HepG2 (cell line): ENCODE results near the gene KXD1. TPM values are rescaled to one million over a fixed set of nuclear protein-coding genes. Genes with fewer than 3 reads are reported as not detected.

Source experiments
- ATAC-seq: fragments of 200-7000 bp; cut with Tn5 transposase; 3 replicates; pipeline ENCODE4 v1.9.1; 2020; ENCODE audit warnings: mild to moderate bottlenecking, moderate library complexity
- BruUV-seq: library from RNA; stranded (reverse); fragments of 400-500 nt; replicated peaks from 2 replicates; lab custom pipeline; 2021; lab: Mats Ljungman, UMichigan
- CTCF ChIA-PET: fragments of 300-600 bp; formaldehyde crosslinking; extraction: SDS; loops from one replicate; lab custom pipeline; 2021; ENCODE audit warnings: low total read pairs, inconsistent platforms, low intra/inter-chr PET ratio; lab: Yijun Ruan, JAX
- POLR2A ChIA-PET: fragments of 350-600 bp; sonication (Branson Sonifier 250); formaldehyde crosslinking; loops from one replicate; lab custom pipeline; 2020; ENCODE audit warnings: antibody characterized with exemption, inconsistent platforms; lab: Yijun Ruan, JAX
- DNase-seq: peaks from one replicate; pipeline ENCODE4 v3.0.0-alpha.2; 2015; ENCODE audit warnings: low spot score
- FAIRE-seq: peaks from 3 replicates; lab custom pipeline; 2011; peaks lifted over from hg19 to GRCh38; lab: Jason Lieb, UNC
- H2AFZ ChIP-seq: one replicate; pipeline ENCODE4 v1.6.1; 2011; ENCODE audit warnings: low read length, inconsistent platforms
- H3K27ac ChIP-seq: fragments of 300-600 bp; 3 replicates; pipeline ENCODE4 v1.8.0; 2011; ENCODE audit warnings: mixed run types, mild to moderate bottlenecking, mixed read lengths, low read length, inconsistent platforms; ENCODE audit not compliant: insufficient read depth; ENCODE audit errors: extremely low read length
- H3K27me3 ChIP-seq, 2 experiments: fragments of 200-600 bp in 1 of 2; 2 replicates in 1 of 2; 3 replicates in 1 of 2; pipeline versions ENCODE4 v1.6.0 to v1.8.0; 2011; ENCODE audit warnings: low read length in 2 of 2, mild to moderate bottlenecking in 2 of 2, moderate library complexity in 2 of 2, inconsistent platforms in 1 of 2; ENCODE audit not compliant: insufficient read depth in 2 of 2, control insufficient read depth in 1 of 2
- H3K36me3 ChIP-seq, 2 experiments: fragments of 200-600 bp in 1 of 2; replicated peaks in 1 of 2; 2 replicates in 1 of 2; 3 replicates in 1 of 2; pipeline versions ENCODE4 v1.5.1 to v1.8.0; 2011; ENCODE audit warnings: low read length in 2 of 2, inconsistent platforms in 1 of 2; ENCODE audit not compliant: insufficient read depth in 2 of 2, control insufficient read depth in 1 of 2
- H3K4me1 ChIP-seq: 2 replicates; pipeline ENCODE4 v1.5.1; 2012; ENCODE audit warnings: low read length, inconsistent platforms; ENCODE audit not compliant: insufficient read depth
- H3K4me2 ChIP-seq: 2 replicates; pipeline ENCODE4 v1.6.0; 2011; ENCODE audit warnings: low read depth, low read length, inconsistent platforms
- H3K4me3 ChIP-seq, 3 experiments: fragments of 200-600 bp in 1 of 3; sonication (generic), shearing (Covaris generic) in 1 of 3; replicated peaks in 1 of 3; 2 replicates each; pipeline ENCODE4 v1.5.1; 2011 to 2016; ENCODE audit warnings: low read length in 3 of 3, inconsistent platforms in 2 of 3, low read depth in 2 of 3, mild to moderate bottlenecking in 2 of 3, control low read depth in 1 of 3, mixed read lengths in 1 of 3; ENCODE audit not compliant: insufficient read depth in 1 of 3
- H3K79me2 ChIP-seq: one replicate; pipeline ENCODE4 v1.6.1; 2011; ENCODE audit warnings: low read length, inconsistent platforms; ENCODE audit not compliant: insufficient read depth
- H3K9ac ChIP-seq: 2 replicates; pipeline ENCODE4 v1.6.0; 2011; ENCODE audit warnings: mild to moderate bottlenecking, low read depth, low read length, inconsistent platforms; ENCODE audit not compliant: insufficient read depth
- H3K9me3 ChIP-seq: 2 replicates; pipeline ENCODE4 v1.5.1; 2012; ENCODE audit warnings: mild to moderate bottlenecking, low read length
- H4K20me1 ChIP-seq: 2 replicates; pipeline ENCODE4 v1.6.0; 2011; ENCODE audit warnings: inconsistent platforms, mild to moderate bottlenecking, low read length, moderate library complexity; ENCODE audit not compliant: insufficient read depth
- BCL6 ChIP-seq: IDR thresholded peaks from 2 replicates; pipeline ENCODE4 v1.6.1; 2016; ENCODE audit warnings: missing genetic modification reagents, missing compliant biosample characterization
- MED1 ChIP-seq: sonication (generic); formaldehyde crosslinking; IDR thresholded peaks from 2 replicates; pipeline ENCODE4 v1.4.0; 2020; ENCODE audit warnings: missing genetic modification reagents
- RARA ChIP-seq: IDR thresholded peaks from 2 replicates; pipeline ENCODE4 v1.6.1; 2016; ENCODE audit warnings: missing genetic modification reagents, missing compliant biosample characterization
- ZNF20 ChIP-seq: sonication (generic); formaldehyde crosslinking; IDR thresholded peaks from 2 replicates; pipeline ENCODE4 v1.4.0; 2020; ENCODE audit warnings: mild to moderate bottlenecking, moderate library complexity, missing genetic modification reagents
- ZNF224 ChIP-seq: sonication (generic); formaldehyde crosslinking; IDR thresholded peaks from 2 replicates; pipeline ENCODE4 v1.5.0; 2020; ENCODE audit warnings: mild to moderate bottlenecking, missing genetic modification reagents
- WGBS: methylation state at CpG from one replicate; pipeline ENCODE4 v1.1.6; 2017; ENCODE audit warnings: low lambda C conversion rate; 5-methylcytosine and 5-hydroxymethylcytosine counted together
- in situ Hi-C: cut with HindIII; loops from 2 replicates; pipeline ENCODE4 v1.10.0; 2017; ENCODE audit warnings: low pct_unique_long_range_greater_than_20kb; ENCODE audit not compliant: extremely low pct_ligation_motif_present
- intact Hi-C: fragments of 100-400 bp; cut with micrococcal nuclease; formaldehyde crosslinking; loops from one replicate; pipeline ENCODE4 v1.10.0; 2022; ENCODE audit not compliant: unreplicated experiment
- polyA plus RNA-seq, 8 experiments: library from polyadenylated mRNA; depleted of rRNA in 3 of 8; stranded (reverse) in 7 of 8; unstranded in 1 of 8; fragments of >200 nt; fragmentation: Illumina TruSeq in 4 of 8; extraction: Trizol in 4 of 8; gene quantifications; 2 replicates each; pipeline versions ENCODE4 v1.2.1 to v1.2.3, GENCODE V29; 2011 to 2016; ENCODE audit warnings: low read depth in 4 of 8, missing spikeins in 1 of 8, mixed read lengths in 1 of 8; ENCODE audit not compliant: insufficient read depth in 1 of 8
- total RNA-seq, 5 experiments: library from RNA; depleted of rRNA; stranded (reverse); fragments of >200 nt; fragmentation: Illumina TruSeq; extraction: Trizol; gene quantifications; 2 replicates each; pipeline ENCODE4 v1.2.3, GENCODE V29; 2016; ENCODE audit warnings: low read depth in 1 of 5
- TF ChIP-seq, protein P1 (sequence below): sonication (generic); formaldehyde crosslinking; IDR thresholded peaks from 2 replicates; pipeline ENCODE4 v1.5.1; 2020; ENCODE audit warnings: mild to moderate bottlenecking, missing genetic modification reagents, moderate library complexity
- TF ChIP-seq, protein P2 (sequence below): sonication (generic); formaldehyde crosslinking; IDR thresholded peaks from 2 replicates; pipeline ENCODE4 v1.4.0; 2020; ENCODE audit warnings: missing genetic modification reagents, mild to moderate bottlenecking, borderline replicate concordance
- TF ChIP-seq, protein P3 (sequence below): sonication (generic); formaldehyde crosslinking; IDR thresholded peaks from 2 replicates; pipeline ENCODE4 v1.5.0; 2020; ENCODE audit warnings: missing genetic modification reagents

The KXD1 gene
- total and polyA plus RNA-seq, 2 of the 13 experiments (the other 11 are each of a cell fraction or from before 2014, with no cell fraction given) = 44.6 to 143 TPM

DNA sequence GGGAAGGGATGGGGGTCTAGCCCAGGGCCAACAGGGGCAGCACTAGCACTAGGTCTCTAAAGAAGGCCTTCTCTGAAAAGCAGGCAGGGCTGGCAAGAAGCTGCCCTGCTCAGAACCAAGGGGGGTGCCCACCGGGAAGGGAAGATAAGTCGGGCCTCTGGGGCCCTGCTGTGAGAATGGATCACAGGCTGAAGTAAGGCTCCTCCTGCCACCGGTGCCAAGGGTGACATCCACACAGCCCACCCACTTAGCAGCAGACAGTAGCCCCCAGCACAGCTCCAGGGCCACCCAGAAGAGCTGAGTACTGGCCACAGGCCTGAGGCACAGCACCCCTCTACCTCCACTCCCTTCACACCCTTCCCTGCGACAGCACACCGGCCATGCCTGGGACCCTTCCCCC is 41.7 kb upstream of the KXD1 start:
- peak overlapping the region in 1 of 3 experiments; percentile 63; a peak in 1 of 6 replicates for H3K4me3 ChIP-seq
- in situ Hi-C loops = no loop called here
- H2AFZ ChIP-seq = no peak overlapping the region
- WGBS = 53% methylated on average over 4 of the region's 5 CpGs
- POLR2A ChIA-PET = interaction anchor here (1.4 to 1.8 kb wide), 2 partner anchors 42 to 74 kb away, joined by 6 to 8 read pairs; partner anchors contain the start of gene KXD1
- H3K4me1 ChIP-seq = peaks cover 89% of the 10 kb centered on the region
- peak overlapping the region; percentile 75 for H3K9ac ChIP-seq
- no TSS peak for BruUV-seq
- ATAC-seq = no peak
- DNase-seq = no peak
- no peaks in the 10 kb centered on the region for H3K9me3 ChIP-seq
- peak overlapping the region; percentile 80 for H3K4me2 ChIP-seq
- CTCF ChIA-PET = no interaction called here
- H4K20me1 ChIP-seq = peaks cover 20% of the 10 kb centered on the region; the same call in 1 of the 2 replicates
- TF ChIP-seq ZNF20 (CRISPR knock-in tag) = no peak
- TF ChIP-seq, protein P1, sequence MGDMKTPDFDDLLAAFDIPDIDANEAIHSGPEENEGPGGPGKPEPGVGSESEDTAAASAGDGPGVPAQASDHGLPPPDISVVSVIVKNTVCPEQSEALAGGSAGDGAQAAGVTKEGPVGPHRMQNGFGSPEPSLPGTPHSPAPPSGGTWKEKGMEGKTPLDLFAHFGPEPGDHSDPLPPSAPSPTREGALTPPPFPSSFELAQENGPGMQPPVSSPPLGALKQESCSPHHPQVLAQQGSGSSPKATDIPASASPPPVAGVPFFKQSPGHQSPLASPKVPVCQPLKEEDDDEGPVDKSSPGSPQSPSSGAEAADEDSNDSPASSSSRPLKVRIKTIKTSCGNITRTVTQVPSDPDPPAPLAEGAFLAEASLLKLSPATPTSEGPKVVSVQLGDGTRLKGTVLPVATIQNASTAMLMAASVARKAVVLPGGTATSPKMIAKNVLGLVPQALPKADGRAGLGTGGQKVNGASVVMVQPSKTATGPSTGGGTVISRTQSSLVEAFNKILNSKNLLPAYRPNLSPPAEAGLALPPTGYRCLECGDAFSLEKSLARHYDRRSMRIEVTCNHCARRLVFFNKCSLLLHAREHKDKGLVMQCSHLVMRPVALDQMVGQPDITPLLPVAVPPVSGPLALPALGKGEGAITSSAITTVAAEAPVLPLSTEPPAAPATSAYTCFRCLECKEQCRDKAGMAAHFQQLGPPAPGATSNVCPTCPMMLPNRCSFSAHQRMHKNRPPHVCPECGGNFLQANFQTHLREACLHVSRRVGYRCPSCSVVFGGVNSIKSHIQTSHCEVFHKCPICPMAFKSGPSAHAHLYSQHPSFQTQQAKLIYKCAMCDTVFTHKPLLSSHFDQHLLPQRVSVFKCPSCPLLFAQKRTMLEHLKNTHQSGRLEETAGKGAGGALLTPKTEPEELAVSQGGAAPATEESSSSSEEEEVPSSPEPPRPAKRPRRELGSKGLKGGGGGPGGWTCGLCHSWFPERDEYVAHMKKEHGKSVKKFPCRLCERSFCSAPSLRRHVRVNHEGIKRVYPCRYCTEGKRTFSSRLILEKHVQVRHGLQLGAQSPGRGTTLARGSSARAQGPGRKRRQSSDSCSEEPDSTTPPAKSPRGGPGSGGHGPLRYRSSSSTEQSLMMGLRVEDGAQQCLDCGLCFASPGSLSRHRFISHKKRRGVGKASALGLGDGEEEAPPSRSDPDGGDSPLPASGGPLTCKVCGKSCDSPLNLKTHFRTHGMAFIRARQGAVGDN (CRISPR knock-in tag) = 0 out of 2 replicates have a peak, but pooled peaks have one; percentile 37
- TF ChIP-seq, all 625 proteins: peak for 1
- peaks cover 87% of the 10 kb centered on the region for H3K79me2 ChIP-seq
- peak overlapping the region; percentile 94 for H3K27ac ChIP-seq
- intact Hi-C loops = no loop called here
- no peaks in the 10 kb centered on the region; a peak in 1 of 5 replicates for H3K36me3 ChIP-seq
- no peaks in the 10 kb centered on the region; a peak in 1 of 5 replicates for H3K27me3 ChIP-seq
- no peak for FAIRE-seq

DNA sequence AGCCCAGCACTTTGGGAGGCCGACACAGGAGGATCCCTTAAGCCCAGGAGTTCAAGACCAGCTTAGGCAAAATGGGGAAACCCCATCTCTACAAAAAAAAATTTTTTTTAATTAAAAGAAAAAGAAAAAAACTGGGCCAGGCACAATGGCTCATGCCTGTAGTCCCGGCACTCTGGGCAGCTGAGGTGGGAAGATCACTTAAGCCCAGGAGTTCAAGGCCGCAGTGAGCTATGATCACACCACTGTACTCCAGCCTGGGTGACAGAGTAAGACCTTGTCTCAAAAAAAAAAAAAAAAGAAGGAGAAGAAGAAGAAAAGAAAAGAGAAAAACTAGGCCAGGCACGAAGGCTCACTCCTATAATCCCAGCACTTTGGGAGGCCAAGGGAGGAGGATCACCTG is 40.1 kb upstream of the KXD1 start:
- no TSS peak for BruUV-seq
- 68% methylated on average over 4 of the region's 4 CpGs for WGBS
- POLR2A ChIA-PET = interaction anchor here (0.6 to 1.3 kb wide), 3 partner anchors 10 to 1209 kb away, joined by 3 read pairs; partner anchors contain the start of gene KXD1
- TF ChIP-seq ZNF224 (CRISPR knock-in tag) (no peak), BCL6 (CRISPR knock-in tag) (0 out of 2 replicates have a peak, but pooled peaks have one; percentile 15), RARA (CRISPR knock-in tag) (peak; percentile 65), MED1 (CRISPR knock-in tag) (0 out of 2 replicates have a peak, but pooled peaks have one; percentile 18)
- TF ChIP-seq, protein P2, sequence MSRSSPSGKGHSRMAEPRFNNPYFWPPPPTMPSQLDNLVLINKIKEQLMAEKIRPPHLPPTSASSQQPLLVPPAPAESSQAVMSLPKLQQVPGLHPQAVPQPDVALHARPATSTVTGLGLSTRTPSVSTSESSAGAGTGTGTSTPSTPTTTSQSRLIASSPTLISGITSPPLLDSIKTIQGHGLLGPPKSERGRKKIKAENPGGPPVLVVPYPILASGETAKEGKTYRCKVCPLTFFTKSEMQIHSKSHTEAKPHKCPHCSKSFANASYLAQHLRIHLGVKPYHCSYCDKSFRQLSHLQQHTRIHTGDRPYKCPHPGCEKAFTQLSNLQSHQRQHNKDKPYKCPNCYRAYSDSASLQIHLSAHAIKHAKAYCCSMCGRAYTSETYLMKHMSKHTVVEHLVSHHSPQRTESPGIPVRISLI (CRISPR knock-in tag) = 0 out of 2 replicates have a peak, but pooled peaks have one; percentile 34
- TF ChIP-seq, protein P3, sequence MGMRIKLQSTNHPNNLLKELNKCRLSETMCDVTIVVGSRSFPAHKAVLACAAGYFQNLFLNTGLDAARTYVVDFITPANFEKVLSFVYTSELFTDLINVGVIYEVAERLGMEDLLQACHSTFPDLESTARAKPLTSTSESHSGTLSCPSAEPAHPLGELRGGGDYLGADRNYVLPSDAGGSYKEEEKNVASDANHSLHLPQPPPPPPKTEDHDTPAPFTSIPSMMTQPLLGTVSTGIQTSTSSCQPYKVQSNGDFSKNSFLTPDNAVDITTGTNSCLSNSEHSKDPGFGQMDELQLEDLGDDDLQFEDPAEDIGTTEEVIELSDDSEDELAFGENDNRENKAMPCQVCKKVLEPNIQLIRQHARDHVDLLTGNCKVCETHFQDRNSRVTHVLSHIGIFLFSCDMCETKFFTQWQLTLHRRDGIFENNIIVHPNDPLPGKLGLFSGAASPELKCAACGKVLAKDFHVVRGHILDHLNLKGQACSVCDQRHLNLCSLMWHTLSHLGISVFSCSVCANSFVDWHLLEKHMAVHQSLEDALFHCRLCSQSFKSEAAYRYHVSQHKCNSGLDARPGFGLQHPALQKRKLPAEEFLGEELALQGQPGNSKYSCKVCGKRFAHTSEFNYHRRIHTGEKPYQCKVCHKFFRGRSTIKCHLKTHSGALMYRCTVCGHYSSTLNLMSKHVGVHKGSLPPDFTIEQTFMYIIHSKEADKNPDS (CRISPR knock-in tag) = no peak

More for the DNA sequence above, 40.1 kb upstream of the KXD1 start:
- Histone ChIP-seq H3K4me3 (0 out of 6 replicates have a peak overlapping the region, but pooled peaks of 1 of the 3 experiments have one; percentile 11), H3K4me2 (peak overlapping the region; percentile 94), H3K9me3 (no peaks in the 10 kb centered on the region), H3K9ac (peak overlapping the region; percentile 29; the same call in 1 of the 2 replicates), H3K79me2 (peaks cover 82% of the 10 kb centered on the region), H3K36me3 (no peaks in the 10 kb centered on the region), H3K4me1 (peaks cover 75% of the 10 kb centered on the region), H3K27me3 (no peaks in the 10 kb centered on the region; a peak in 1 of 5 replicates), H3K27ac (peak overlapping the region; percentile 94), H4K20me1 (peaks cover 17% of the 10 kb centered on the region; the same call in 1 of the 2 replicates), H2AFZ (no peak overlapping the region)
- ATAC-seq = no peak
- FAIRE-seq = no peak
- CTCF ChIA-PET = no interaction called here
- in situ Hi-C loops (no loop called here), intact Hi-C loops (no loop called here)
- no peak for DNase-seq
